Activated CD4-positive, alpha-beta T cell treated with anti-CD3 and anti-CD28 coated beads for 1 hour (primary cell): Measurements from ENCODE around the gene KRTAP10-1.
"Not testable (repeated sequence)": the region's sequence is repeated elsewhere in the genome, so short reads cannot be mapped to it uniquely, and the experiment has no call there.

ENCODE experiments used
- DNase-seq: peaks from one replicate; pipeline ENCODE4 v3.0.0-alpha.2; 2020

KRTAP10-1 gene

GRCh38 chr21:44539991-44540666, at the start of gene KRTAP10-1:
Gene KRTAP10-1, minus strand, starts transcription at chr21:44540195. Its CDS starts 45 bp downstream, at chr21:44540150.
- no peak for DNase-seq

DNA sequence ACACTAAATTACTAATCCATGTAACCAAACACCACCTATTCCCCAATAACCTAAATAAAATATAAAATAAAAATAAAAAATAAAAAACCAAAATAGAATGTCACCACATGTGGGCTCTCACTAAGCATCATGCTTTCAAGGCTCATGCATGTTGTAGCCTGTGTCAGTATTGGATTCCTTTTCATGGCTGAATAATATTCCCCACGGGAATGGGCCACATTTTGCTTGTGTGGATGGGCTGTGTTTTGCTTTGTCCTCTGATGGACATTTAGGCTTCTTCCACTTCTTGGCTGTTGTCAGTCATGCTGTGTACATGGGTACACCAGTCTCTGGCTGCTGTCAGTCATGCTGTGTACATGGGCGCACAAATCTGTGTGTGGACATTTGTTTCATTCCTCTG, 49.1 kb upstream of the KRTAP10-1 start:
- no peak for DNase-seq

GRCh38 chr21:44585892-44586291, 45.9 kb upstream of the KRTAP10-1 start:
- DNase-seq = no peak

- DNase-seq = no peak
Measured at GRCh38 chr21:44583800-44584147, 43.8 kb upstream of the KRTAP10-1 start.

- DNase-seq = no peak
Measured at GRCh38 chr21:44583089-44583799, 43.2 kb upstream of the KRTAP10-1 start.

DNA sequence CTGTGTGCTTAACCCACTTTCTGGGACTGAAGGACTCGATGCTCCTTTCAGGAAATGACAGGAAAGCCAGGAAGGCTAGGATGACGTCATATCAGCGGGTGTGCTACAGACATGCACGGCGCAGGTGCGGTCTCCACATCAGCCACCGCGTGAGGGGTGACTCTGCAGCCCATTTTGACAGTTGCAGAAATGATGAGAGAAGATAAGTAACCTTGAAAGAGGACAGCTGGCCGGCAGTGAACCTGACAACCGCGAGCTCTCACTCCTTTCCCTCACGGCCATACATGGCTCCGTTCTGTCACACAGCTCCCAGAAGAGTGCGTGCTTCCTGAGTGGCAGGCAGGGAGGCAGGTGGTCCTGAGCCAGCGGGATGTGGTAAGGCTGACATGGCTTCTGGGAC, 42.1 kb upstream of the KRTAP10-1 start:
- DNase-seq = no peak

DNA sequence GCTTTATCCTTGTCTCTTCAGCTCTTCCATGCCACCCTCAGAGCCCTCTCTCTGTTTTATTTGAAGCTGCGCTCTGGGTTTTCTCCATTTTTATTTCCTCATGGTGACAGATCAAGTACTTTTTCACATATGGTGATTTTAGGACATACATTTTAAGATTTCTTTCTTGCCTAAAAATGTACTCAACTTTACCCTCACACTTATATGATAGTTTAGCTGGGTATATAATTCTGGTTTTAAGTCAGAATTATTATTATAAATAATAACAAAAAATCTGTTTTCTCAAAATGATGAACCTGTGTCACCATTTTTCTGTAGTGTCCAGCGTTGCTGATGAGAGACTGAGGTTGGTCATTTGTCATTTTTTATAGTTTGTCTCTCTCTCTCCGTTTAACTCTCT, 41.2 kb upstream of the KRTAP10-1 start:
- no peak for DNase-seq

- DNase-seq = not testable (repeated sequence)
Measured at GRCh38 chr21:44580231-44580821, 40.3 kb upstream of the KRTAP10-1 start, which contains the start of gene KRTAP10-5. Gene KRTAP10-5, minus strand, starts transcription at chr21:44580604. Its CDS starts 26 bp downstream, at chr21:44580578.

- DNase-seq = no peak
Measured at GRCh38 chr21:44579833-44580144, 39.8 kb upstream of the KRTAP10-1 start.

GRCh38 chr21:44579056-44579832, 39.2 kb upstream of the KRTAP10-1 start:
- DNase-seq = no peak

DNA sequence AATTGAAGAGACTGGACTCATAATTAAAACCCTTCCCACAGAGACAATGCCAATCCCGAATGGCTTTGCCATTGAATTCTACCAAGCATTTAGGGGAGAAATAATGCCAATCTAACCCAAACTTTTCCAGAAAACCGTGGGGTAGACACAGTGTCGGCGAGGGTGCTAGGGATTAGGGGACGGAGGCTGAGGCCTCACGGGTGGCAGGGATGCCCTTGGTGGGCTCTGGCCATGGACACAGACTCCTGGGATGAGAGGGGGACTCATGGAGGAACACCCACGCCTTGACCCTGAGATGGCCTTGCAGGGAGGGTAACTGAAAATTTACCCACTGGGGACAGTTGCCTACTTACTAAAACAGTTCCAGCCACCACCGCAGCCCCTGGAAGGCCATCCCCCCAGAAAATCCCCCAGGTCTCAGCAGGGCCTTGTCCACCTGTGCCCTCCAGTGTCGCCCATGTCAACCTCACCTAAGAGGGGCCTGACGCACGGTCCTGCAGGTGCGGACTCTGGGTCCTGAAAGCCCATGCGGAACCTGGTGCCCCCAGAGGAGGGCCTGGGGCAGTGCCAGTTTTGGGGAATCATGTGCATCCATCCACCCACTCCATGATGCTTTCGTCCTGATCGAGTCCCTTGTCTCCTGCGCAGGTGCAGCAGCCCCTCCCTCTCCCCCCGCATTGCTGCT, 38.5 kb upstream of the KRTAP10-1 start:
- no peak for DNase-seq

DNA sequence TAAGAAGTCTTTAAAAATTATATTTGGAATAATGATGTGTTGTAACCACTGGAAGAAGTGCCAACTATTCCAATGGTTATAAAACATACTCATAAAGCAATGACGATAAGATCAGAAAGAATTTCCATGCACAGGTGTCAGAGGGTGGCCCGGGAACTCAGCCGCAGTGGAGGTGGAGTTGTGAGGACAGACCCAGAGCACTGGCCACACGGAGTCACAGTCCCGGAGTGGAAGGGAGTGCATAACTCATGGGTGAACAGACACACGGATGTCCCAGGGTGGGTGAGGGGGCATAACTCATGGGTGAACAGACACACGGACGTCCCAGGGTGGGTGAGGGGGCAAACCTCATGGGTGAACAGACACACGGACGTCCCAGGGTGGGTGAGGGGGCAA, 36.0 kb upstream of the KRTAP10-1 start:
- no peak for DNase-seq

- DNase-seq = no peak
Measured at GRCh38 chr21:44575307-44576024, 35.5 kb upstream of the KRTAP10-1 start.

DNA sequence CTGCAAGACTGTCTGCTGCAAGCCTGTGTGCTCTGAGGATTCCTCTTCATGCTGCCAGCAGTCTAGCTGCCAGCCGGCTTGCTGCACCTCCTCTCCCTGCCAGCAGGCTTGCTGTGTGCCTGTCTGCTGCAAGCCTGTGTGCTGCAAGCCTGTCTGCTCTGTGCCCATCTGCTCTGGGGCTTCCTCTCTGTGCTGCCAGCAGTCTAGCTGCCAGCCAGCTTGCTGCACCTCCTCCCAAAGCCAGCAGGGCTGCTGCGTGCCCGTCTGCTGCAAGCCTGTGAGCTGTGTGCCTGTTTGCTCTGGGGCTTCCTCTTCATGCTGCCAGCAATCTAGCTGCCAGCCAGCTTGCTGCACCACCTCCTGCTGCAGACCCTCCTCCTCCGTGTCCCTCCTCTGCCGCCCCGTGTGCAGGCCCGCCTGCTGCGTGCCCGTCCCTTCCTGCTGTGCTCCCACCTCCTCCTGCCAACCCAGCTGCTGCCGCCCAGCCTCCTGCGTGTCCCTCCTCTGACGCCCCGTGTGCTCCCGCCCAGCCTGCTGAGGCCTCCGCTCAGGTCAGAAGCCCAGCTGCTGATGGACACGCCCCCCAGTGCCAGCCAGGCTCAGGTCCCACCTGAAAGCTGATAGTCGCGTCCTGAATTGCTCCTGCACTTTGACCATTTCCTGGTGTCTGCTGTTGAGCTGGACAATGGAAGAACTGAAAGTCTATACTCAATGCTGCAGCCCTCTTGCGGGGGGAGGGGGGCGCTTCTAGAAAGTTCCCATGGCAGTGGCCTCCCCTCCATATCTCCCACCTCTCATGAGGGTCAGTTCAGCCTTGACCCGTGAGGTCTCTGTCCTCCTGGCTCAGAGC, 34.7 kb upstream of the KRTAP10-1 start:
- DNase-seq = no peak

DNA sequence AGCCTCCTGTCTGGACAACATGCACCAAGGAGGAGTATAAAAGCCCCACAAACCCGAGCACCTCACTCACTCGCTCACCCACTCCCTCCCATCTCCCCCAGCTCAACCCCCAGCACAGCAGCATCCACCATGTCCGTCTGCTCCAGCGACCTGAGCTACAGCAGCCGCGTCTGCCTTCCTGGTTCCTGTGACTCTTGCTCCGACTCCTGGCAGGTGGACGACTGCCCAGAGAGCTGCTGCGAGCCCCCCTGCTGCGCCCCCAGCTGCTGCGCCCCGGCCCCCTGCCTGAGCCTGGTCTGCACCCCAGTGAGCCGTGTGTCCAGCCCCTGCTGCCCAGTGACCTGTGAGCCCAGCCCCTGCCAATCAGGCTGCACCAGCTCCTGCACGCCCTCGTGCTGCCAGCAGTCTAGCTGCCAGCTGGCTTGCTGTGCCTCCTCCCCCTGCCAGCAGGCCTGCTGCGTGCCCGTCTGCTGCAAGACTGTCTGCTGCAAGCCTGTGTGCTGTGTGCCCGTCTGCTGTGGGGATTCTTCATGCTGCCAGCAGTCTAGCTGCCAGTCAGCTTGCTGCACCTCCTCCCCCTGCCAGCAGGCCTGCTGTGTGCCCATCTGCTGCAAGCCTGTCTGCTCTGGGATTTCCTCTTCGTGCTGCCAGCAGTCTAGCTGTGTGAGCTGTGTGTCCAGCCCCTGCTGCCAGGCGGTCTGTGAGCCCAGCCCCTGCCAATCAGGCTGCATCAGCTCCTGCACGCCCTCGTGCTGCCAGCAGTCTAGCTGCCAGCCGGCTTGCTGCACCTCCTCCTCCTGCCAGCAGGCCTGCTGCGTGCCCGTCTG, 33.8 kb upstream of the KRTAP10-1 start, which contains the start of gene KRTAP10-4:
Gene KRTAP10-4 (plus strand): TSS at position 100 of the 827 bp plus-strand sequence. CDS start 30 bp downstream, at position 130.
- not testable (repeated sequence) for DNase-seq

- DNase-seq = no peak
Measured at GRCh38 chr21:44572959-44573583, 33.1 kb upstream of the KRTAP10-1 start.

DNA sequence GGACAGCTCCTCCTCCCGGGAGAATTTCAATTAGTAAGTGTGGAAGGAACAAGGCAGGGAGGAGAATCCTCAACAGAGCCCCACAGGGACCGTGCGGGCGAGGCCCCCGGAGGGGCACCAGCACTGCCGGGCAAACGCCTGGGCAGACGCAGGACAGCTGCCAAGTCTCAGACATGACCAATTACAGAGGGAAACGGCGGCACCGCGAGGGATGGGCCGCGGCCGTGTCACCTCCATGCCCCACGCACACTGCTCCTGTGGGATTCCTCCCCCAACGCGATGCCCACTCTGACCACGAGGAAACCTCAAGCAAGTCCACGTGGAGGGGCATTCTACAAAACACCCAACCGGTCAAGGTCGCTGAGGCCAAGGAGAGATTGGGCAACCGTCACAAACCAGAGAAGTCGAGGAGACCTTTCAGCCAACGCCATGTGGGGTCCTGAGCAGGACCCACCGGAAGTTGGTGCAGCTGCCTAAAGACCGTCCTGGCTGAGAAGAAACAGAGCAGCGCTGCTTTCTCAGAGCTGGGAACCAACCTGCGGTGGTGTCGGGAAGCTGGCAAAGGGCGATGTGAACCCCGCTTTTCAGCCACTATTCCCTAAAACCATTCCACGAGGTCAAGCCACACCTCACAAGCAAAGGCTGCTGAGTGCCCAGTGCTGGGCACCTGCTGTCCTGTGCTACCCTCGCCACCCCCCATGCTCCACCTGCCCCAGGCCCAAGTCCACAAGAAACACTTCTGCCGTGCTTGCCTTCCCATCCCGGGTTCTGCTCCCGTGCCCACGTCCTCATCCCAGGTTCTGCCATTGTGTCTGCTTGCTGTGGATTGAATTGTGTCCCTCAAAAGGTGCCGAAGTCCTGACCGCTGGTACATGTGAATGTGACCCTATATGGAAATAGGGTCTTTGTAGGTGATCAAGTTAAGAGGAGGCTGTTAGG, 32.1 kb upstream of the KRTAP10-1 start:
- no peak for DNase-seq

DNA sequence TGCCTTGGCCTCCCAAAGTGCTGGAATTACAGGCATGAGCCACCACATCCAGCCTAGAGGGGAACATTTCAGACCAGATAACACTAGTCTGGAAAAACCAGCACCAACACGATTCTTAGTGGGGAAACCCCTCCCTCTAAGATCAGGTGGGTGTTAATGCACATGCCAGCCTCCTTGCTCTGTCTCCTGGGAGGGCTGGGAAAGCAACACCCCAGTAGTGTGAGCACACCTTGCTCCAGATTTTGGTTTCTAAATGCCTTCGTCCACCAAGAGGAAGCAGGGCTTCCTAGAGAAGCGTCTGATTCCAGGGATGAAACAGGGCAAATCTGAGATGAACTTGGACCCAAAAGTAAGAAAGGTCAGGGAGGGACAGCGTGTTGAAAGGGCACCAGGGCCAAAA, 31.3 kb upstream of the KRTAP10-1 start:
- DNase-seq = no peak
